ENCODE results near the gene THSD4. TPM values are rescaled to one million over a fixed set of nuclear protein-coding genes. Genes with fewer than 3 reads are reported as not detected.

The THSD4 gene
- total and polyA plus RNA-seq, 2 of the 4 experiments (the other 2 are of a cell fraction) = 25.5 to 31.1 TPM

- POLR2A ChIA-PET (ENCODE audit: unreplicated experiment) = no interaction called here
- Histone ChIP-seq H3K9me3 (ENCODE audit: control insufficient read depth, insufficient read depth, low read length) (no peaks in the 10 kb centered on the region), H2AK9ac (replicated peaks; ENCODE audit: low read depth, low read length, poor library complexity) (no peak overlapping the region), H2AFZ (replicated peaks; ENCODE audit: low read length, poor library complexity) (no peak overlapping the region), H3K9me1 (ENCODE audit: insufficient read depth, low read length) (peaks cover 6% of the 10 kb centered on the region; the same call in 1 of the 2 replicates), H4K5ac (ENCODE audit: low read depth, low read length) (no peak overlapping the region), H4K91ac (ENCODE audit: insufficient read depth, low read depth, low read length) (no peak overlapping the region), H3K79me1 (ENCODE audit: low read depth in 1 of 2, low read length in 2 of 2) (peaks cover 0 to 3% of the 10 kb centered on the region in 2 experiments; a peak in 1 of 4 replicates), H2AK5ac (ENCODE audit: low read depth, low read length) (no peak overlapping the region), H3K14ac (replicated peaks; ENCODE audit: low read depth, low read length) (no peak overlapping the region), H2BK5ac (ENCODE audit: low read depth, low read length, poor library complexity, severe bottlenecking) (no peak overlapping the region), H2BK15ac (ENCODE audit: low read depth, low read length) (no peak overlapping the region), H3K4me1 (ENCODE audit: control insufficient read depth, insufficient read depth, low read length) (peaks cover 6% of the 10 kb centered on the region), H3K56ac (ENCODE audit: extremely low read depth, insufficient read depth, low read length) (no peak overlapping the region), H3K4me2 (ENCODE audit: low read depth, low read length) (no peak overlapping the region), H2BK20ac (ENCODE audit: low read depth, low read length) (no peak overlapping the region), H3K9ac (ENCODE audit: low read depth, low read length) (no peak overlapping the region), H3K23ac (ENCODE audit: low read depth, low read length) (no peak overlapping the region), H3K27ac (ENCODE audit: insufficient read depth, low read length) (no peak overlapping the region), H3K4me3 (ENCODE audit: insufficient read depth, low read depth, low read length) (no peak overlapping the region), H2BK120ac (ENCODE audit: low read depth, low read length) (no peak overlapping the region), H4K20me1 (ENCODE audit: insufficient read depth, low read length) (peaks cover 4% of the 10 kb centered on the region; the same call in 1 of the 2 replicates), H3K36me3 (ENCODE audit: control insufficient read depth, insufficient read depth, low read length) (no peaks in the 10 kb centered on the region), H3K18ac (ENCODE audit: low read depth, low read length) (no peak overlapping the region), H3K27me3 (ENCODE audit: control insufficient read depth, insufficient read depth, low read length) (no peaks in the 10 kb centered on the region), H4K8ac (ENCODE audit: low read depth in 2 of 2, low read length in 2 of 2) (no peak overlapping the region), H3K4ac (ENCODE audit: low read depth, low read length) (no peak overlapping the region)
- TF ChIP-seq POLR2A (IDR thresholded peaks at IDR 0.05; ENCODE audit: low read depth, low read length) = no peak
- TF ChIP-seq RAD21 (IDR thresholded peaks at IDR 0.05; ENCODE audit: low read length) = no peak
- no peak for TF ChIP-seq RFX5 (IDR thresholded peaks at IDR 0.05; ENCODE audit: low read depth, low read length)
- WGBS, 2 experiments (ENCODE audit: extremely low coverage in 2 of 2, insufficient read length in 1 of 2) = 100% methylated on average over 5 of the region's 9 CpGs; no CpG with 5 or more reads in 1 of the 2 experiments
- DNase-seq (no peak), ATAC-seq (ENCODE audit: low read depth) (no peak)
- CTCF ChIA-PET = interaction anchor here (0.8 kb wide), 1 partner anchor 118 kb away, joined by 3 read pairs; no protein-coding TSS in a partner anchor
- dilution Hi-C loops (cut with HindIII; ENCODE audit: low sequenced_read_pairs, unreplicated experiment) (no loop called here), in situ Hi-C loops (cut with MboI; ENCODE audit: low sequenced_read_pairs) (loop anchor here (5.0 kb wide), 1 partner anchor 198 kb away; no protein-coding TSS in a partner anchor), intact Hi-C loops (cut with micrococcal nuclease) (loop anchor here (1.0 to 5.0 kb wide), 4 partner anchors 72 to 263 kb away; no protein-coding TSS in a partner anchor)
- no TSS peak for BruUV-seq (replicated peaks)
Measured at GRCh38 chr15:71650603-71651002, 535.3 kb downstream of the THSD4 start.

Measured in IMR-90 (cell line).